Cardiac atrium fibroblast (primary cell): Measurements from ENCODE around the gene ZNF566. TPM values are rescaled to one million over a fixed set of nuclear protein-coding genes. Genes with fewer than 3 reads are reported as not detected.

Experiments
- total RNA-seq: library from RNA; depleted of rRNA; stranded (reverse); fragments of >200 nt; gene quantifications from 2 replicates; pipeline ENCODE4 v1.2.3, GENCODE V29; 2015

ZNF566 gene
- total RNA-seq = 2.8 and 9.9 TPM in 2 replicates

GRCh38 chr19:36489118-36489919 is at the start of gene ZNF566:
ZNF566 (minus strand) TSS chr19:36489561; CDS start chr19:36476557, 13,004 bp downstream.

GRCh38 chr19:36528194-36528920 is 39.0 kb upstream of the ZNF566 start, which contains the start of gene ZNF260:
ZNF260 (minus strand) TSS chr19:36528271; CDS start chr19:36515238, 13,033 bp downstream.

GRCh38 chr19:36418287-36419001 is 70.9 kb downstream of the ZNF566 start, which contains the start of gene ZFP82:
ZFP82 (minus strand) TSS chr19:36418644; CDS start chr19:36409789, 8,855 bp downstream.

Other genes with a start within 250 kb of the ZNF566 start
- 0.72 and 0.81 TPM in 2 replicates for gene ZFP14, start 110.4 kb downstream of the ZNF566 start, total RNA-seq
- gene ZFP82, start 70.9 kb downstream of the ZNF566 start, total RNA-seq = 4.0 and 9.1 TPM in 2 replicates
- 4.2 and 7.3 TPM in 2 replicates for gene ZNF260, start 38.7 kb upstream of the ZNF566 start, total RNA-seq
- gene ZNF529, start 83.7 kb upstream of the ZNF566 start, total RNA-seq = 12.0 and 13.7 TPM in 2 replicates
- 4.5 and 8.3 TPM in 2 replicates for gene ZNF382, start 115.8 kb upstream of the ZNF566 start, total RNA-seq
- gene ZNF461, start 177.3 kb upstream of the ZNF566 start, total RNA-seq = 2.1 and 4.0 TPM in 2 replicates
- gene ZNF567, start 198.1 kb upstream of the ZNF566 start, total RNA-seq = 4.9 and 12.5 TPM in 2 replicates